GM12878 (cell line): Measurements from ENCODE around the gene POLK. TPM values are rescaled to one million over a fixed set of nuclear protein-coding genes. Genes with fewer than 3 reads are reported as not detected.

Source experiments
- ASH2L ChIP-seq: fragments of 300-600, 200-600 bp; sonication (generic); IDR thresholded peaks from 2 replicates; pipeline ENCODE4 v1.6.1; 2017; ENCODE audit warnings: low read depth, mild to moderate bottlenecking, borderline replicate concordance
- ATF7 ChIP-seq: fragments of 450-650 bp; IDR thresholded peaks from 2 replicates; pipeline ENCODE4 v1.6.1; 2016; ENCODE audit warnings: low read depth, mild to moderate bottlenecking
- BRCA1 ChIP-seq: IDR thresholded peaks from 2 replicates; pipeline ENCODE4 v1.6.1; 2011; ENCODE audit warnings: low read depth, low read length, improper control_type of control experiment
- CBX5 ChIP-seq: sonication (generic); IDR thresholded peaks from 2 replicates; pipeline ENCODE4 v1.6.1; 2016; ENCODE audit warnings: low read depth, moderate library complexity, mild to moderate bottlenecking, inconsistent platforms
- CREM ChIP-seq: IDR thresholded peaks from 2 replicates; pipeline ENCODE4 v1.6.1; 2014; ENCODE audit warnings: antibody characterized with exemption, low read depth
- EP300 ChIP-seq, 2 experiments: fragments of 150-350 bp in 1 of 2; IDR thresholded peaks; 2 replicates each; pipeline ENCODE4 v1.6.1; 2011 to 2012; ENCODE audit warnings: low read depth in 2 of 2, low read length in 2 of 2, borderline replicate concordance in 1 of 2, improper control_type of control experiment in 1 of 2, inconsistent platforms in 1 of 2; ENCODE audit not compliant: control insufficient read depth in 1 of 2
- FOXK2 ChIP-seq: fragments of 450-650 bp; IDR thresholded peaks from 2 replicates; pipeline ENCODE4 v1.6.1; 2017; ENCODE audit warnings: mild to moderate bottlenecking, moderate library complexity
- HDGF ChIP-seq: fragments of 450-650 bp; IDR thresholded peaks from 2 replicates; pipeline ENCODE4 v1.6.1; 2016; ENCODE audit warnings: antibody characterized with exemption
- IKZF1 ChIP-seq: fragments of 450-650 bp; conservative IDR thresholded peaks from 2 replicates; pipeline ENCODE4 v1.6.1; 2017; ENCODE audit warnings: antibody characterized with exemption, mild to moderate bottlenecking
- IKZF2 ChIP-seq, 2 experiments: fragments of 450-650 bp; IDR thresholded peaks; 2 replicates each; pipeline ENCODE4 v1.6.1; 2017; ENCODE audit warnings: mild to moderate bottlenecking in 2 of 2, moderate library complexity in 2 of 2
- IRF4 ChIP-seq: IDR thresholded peaks from 2 replicates; pipeline ENCODE4 v1.6.1; 2011; ENCODE audit warnings: low read depth, low read length
- MXI1 ChIP-seq: fragments of 150-350 bp; IDR thresholded peaks from 2 replicates; pipeline ENCODE4 v1.6.1; 2011; ENCODE audit warnings: low read depth, mild to moderate bottlenecking, inconsistent platforms, low read length, improper control_type of control experiment
- NBN ChIP-seq: fragments of 450-650 bp; IDR thresholded peaks from 2 replicates; pipeline ENCODE4 v1.6.1; 2016
- NKRF ChIP-seq: fragments of 450-650 bp; conservative IDR thresholded peaks from 2 replicates; pipeline ENCODE4 v1.6.1; 2017; ENCODE audit warnings: mild to moderate bottlenecking, moderate library complexity
- NR2C2 ChIP-seq: IDR thresholded peaks from 2 replicates; pipeline ENCODE4 v1.6.1; 2011; ENCODE audit warnings: borderline replicate concordance, low read depth; ENCODE audit not compliant: control insufficient read depth, insufficient read length
- PML ChIP-seq: IDR thresholded peaks from 2 replicates; pipeline ENCODE4 v1.6.1; 2012; ENCODE audit warnings: low read length, inconsistent platforms
- POLR2A ChIP-seq: IDR thresholded peaks from 2 replicates; pipeline ENCODE4 v1.6.1; 2011; ENCODE audit warnings: low read depth, mild to moderate bottlenecking, low read length
- RB1 ChIP-seq: fragments of 450-650 bp; formaldehyde crosslinking; IDR thresholded peaks from 2 replicates; pipeline ENCODE4 v1.6.1; 2017; ENCODE audit warnings: mild to moderate bottlenecking, borderline replicate concordance
- RELA ChIP-seq: fragments of 450-650 bp; IDR thresholded peaks from 2 replicates; pipeline ENCODE4 v1.8.0; 2014; ENCODE audit warnings: borderline replicate concordance; ENCODE audit not compliant: partially characterized antibody
- SIN3A ChIP-seq: IDR thresholded peaks from 2 replicates; pipeline ENCODE4 v1.6.1; 2012; ENCODE audit warnings: low read depth, low read length, improper control_type of control experiment
- SMARCA5 ChIP-seq: fragments of 450-650 bp; IDR thresholded peaks from 2 replicates; pipeline ENCODE4 v1.6.1; 2017; ENCODE audit warnings: mild to moderate bottlenecking
- SREBF1 ChIP-seq: IDR thresholded peaks from 2 replicates; pipeline ENCODE4 v1.6.1; 2012; ENCODE audit warnings: mild to moderate bottlenecking, low read length
- SREBF2 ChIP-seq: IDR thresholded peaks from 2 replicates; pipeline ENCODE4 v1.6.1; 2012; ENCODE audit warnings: mild to moderate bottlenecking, low read length
- STAT1 ChIP-seq: fragments of 450-650 bp; conservative IDR thresholded peaks from 2 replicates; pipeline ENCODE4 v1.6.1; 2014; ENCODE audit warnings: antibody characterized with exemption, mild to moderate bottlenecking
- TARDBP ChIP-seq: IDR thresholded peaks from 2 replicates; pipeline ENCODE4 v1.6.1; 2016; ENCODE audit warnings: borderline replicate concordance
- TCF12 ChIP-seq: IDR thresholded peaks from 2 replicates; pipeline ENCODE4 v1.6.1; 2011; ENCODE audit warnings: low read depth, mild to moderate bottlenecking, low read length
- TCF7 ChIP-seq: IDR thresholded peaks from 2 replicates; pipeline ENCODE4 v1.6.1; 2014; ENCODE audit warnings: antibody characterized with exemption, borderline replicate concordance
- ZBED1 ChIP-seq: IDR thresholded peaks from 2 replicates; pipeline ENCODE4 v1.6.1; 2016; ENCODE audit warnings: borderline replicate concordance
- polyA plus RNA-seq, 11 experiments: library from polyadenylated mRNA; depleted of rRNA in 4 of 11; unstranded in 6 of 11; stranded (reverse) in 5 of 11; fragments of >200 nt; fragmentation: Nextera tagmentation in 4 of 11; fragmentation: Illumina TruSeq in 1 of 11; extraction: Ambion mirVana in 4 of 11; extraction: Trizol in 1 of 11; gene quantifications; 1 replicate in 1 of 11; 2 replicates in 10 of 11; pipeline versions ENCODE4 v1.2.1 to v1.2.3, GENCODE V29; 2011 to 2016; ENCODE audit warnings: inconsistent platforms in 2 of 11, missing spikeins in 2 of 11, low read depth in 1 of 11
- total RNA-seq, 4 experiments: library from RNA; depleted of rRNA in 3 of 4; stranded (reverse); fragments of >200 nt in 3 of 4; fragmentation: Illumina TruSeq in 1 of 4; extraction: Trizol in 1 of 4; gene quantifications; 2 replicates each; pipeline versions ENCODE4 v1.2.1 to v1.2.3, GENCODE V29; 2013 to 2021
- TF ChIP-seq, protein P1 (sequence below): fragments of 450-650 bp; formaldehyde crosslinking; IDR thresholded peaks from 2 replicates; pipeline ENCODE4 v1.4.0; 2022; ENCODE audit warnings: mild to moderate bottlenecking, moderate library complexity

POLK gene
- total and polyA plus RNA-seq, 10 of the 15 experiments (the other 5 are each of a cell fraction or from before 2014, with no cell fraction given), result 10.4 to 47.6 (median 29.0) TPM

DNA sequence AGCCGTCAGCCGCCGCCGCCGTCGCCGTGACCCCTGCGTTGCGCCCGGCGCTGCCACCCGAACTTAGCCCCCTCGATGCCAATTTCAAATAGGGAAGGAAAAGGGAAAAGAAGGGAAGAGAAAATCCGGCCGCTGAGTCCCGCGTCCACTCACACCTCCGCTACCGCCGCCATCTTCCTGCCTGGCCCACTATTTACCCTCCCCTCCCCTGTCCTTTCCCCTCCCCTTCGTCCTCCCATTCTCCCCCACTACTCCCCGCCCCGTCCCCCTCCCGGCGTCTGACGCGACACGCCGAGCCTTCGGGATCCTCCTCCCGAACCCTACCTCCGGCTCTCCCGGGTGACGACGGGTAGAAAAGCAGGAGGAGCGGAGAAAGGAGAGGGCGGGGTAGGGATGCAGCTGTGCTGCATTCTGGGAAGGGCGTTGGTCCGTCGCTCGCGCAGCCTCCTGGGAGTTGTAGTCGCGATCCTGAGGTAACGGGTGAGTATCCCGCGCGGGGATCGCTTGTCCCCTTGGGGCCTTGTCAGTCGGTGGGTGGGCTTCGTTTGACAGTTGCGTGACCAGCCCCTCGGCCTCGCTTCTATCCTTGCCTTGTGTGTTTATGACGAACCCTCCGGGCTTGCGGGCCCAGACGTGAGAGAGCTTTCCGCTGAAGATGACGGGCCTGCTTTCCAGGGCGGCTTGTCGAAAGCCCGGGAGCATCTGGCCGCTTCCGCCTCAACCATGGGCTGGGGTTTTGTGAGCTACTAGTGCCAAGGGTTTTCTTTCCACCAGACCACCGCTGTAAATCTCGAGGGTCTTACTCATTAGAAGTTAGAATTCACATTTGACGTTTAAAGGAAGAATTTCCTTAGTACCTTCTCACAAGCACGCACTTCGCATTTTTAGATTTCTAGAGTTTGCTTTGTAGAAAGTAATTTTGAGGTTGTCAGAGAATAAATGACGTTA, at the start of gene POLK, which contains the start of gene CERT1 (continued):
- TF ChIP-seq ASH2L (peak; percentile 60; the same call in 1 of the 2 replicates), EP300 (IDR thresholded peaks at IDR 0.05; ENCODE audit: borderline replicate concordance in 1 of 2, control insufficient read depth in 1 of 2, low read depth in 2 of 2, low read length in 2 of 2) (no peak; a peak in 1 of 4 replicates), IKZF1 (peak; percentile 97), SREBF2 (no peak), CREM (peak; percentile 81; the same call in 1 of the 2 replicates), NBN (peak; percentile 83), POLR2A (peak; percentile 70), IKZF2 (IDR thresholded peaks at IDR 0.05) (peak; percentile 97 to 98), STAT1 (0 out of 2 replicates have a peak, but pooled peaks have one; percentile 66), RB1 (peak; percentile 70; the same call in 1 of the 2 replicates), SMARCA5 (peak; percentile 80; the same call in 1 of the 2 replicates), BRCA1 (no peak), SREBF1 (peak; percentile 48; the same call in 1 of the 2 replicates), MXI1 (peak; percentile 23; the same call in 1 of the 2 replicates), PML (peak; percentile 40; the same call in 1 of the 2 replicates), TARDBP (peak; percentile 80), TCF12 (0 out of 2 replicates have a peak, but pooled peaks have one; percentile 18), IRF4 (no peak; the same call in 1 of the 2 replicates), FOXK2 (no peak), HDGF (peak; percentile 98), ATF7 (peak; percentile 68), NKRF (peak; percentile 87), ZBED1 (no peak), NR2C2 (no peak), CBX5 (no peak), TCF7 (no peak), RELA (peak; percentile 35), SIN3A (peak; percentile 82)
- TF ChIP-seq, protein P1, sequence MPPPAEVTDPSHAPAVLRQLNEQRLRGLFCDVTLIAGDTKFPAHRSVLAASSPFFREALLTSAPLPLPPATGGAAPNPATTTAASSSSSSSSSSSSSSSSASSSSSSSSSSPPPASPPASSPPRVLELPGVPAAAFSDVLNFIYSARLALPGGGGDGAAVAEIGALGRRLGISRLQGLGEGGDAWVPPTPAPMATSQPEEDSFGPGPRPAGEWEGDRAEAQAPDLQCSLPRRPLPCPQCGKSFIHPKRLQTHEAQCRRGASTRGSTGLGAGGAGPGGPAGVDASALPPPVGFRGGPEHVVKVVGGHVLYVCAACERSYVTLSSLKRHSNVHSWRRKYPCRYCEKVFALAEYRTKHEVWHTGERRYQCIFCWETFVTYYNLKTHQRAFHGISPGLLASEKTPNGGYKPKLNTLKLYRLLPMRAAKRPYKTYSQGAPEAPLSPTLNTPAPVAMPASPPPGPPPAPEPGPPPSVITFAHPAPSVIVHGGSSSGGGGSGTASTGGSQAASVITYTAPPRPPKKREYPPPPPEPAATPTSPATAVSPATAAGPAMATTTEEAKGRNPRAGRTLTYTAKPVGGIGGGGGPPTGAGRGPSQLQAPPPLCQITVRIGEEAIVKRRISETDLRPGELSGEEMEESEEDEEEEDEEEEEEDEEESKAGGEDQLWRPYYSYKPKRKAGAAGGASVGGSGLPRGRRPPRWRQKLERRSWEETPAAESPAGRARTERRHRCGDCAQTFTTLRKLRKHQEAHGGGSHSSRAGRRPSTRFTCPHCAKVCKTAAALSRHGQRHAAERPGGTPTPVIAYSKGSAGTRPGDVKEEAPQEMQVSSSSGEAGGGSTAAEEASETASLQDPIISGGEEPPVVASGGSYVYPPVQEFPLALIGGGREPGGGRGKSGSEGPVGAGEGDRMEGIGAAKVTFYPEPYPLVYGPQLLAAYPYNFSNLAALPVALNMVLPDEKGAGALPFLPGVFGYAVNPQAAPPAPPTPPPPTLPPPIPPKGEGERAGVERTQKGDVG (CRISPR knock-in tag), result no peak
